PC-3 (cell line): Measurements from ENCODE around the gene PLA1A.

Experiments used
- EZH2 ChIP-seq: fragments of 300-600 bp; sonication (generic); IDR thresholded peaks from one replicate; pipeline ENCODE4 v1.6.1; 2017; ENCODE audit warnings: antibody characterized with exemption, mild to moderate bottlenecking, low read length; ENCODE audit not compliant: unreplicated experiment
- TF ChIP-seq, protein P1 (sequence below): fragments of 300-600 bp; sonication (generic); conservative IDR thresholded peaks from 2 replicates; pipeline ENCODE4 v1.5.1; 2017; ENCODE audit warnings: antibody characterized with exemption, low read depth, mild to moderate bottlenecking, low read length

DNA sequence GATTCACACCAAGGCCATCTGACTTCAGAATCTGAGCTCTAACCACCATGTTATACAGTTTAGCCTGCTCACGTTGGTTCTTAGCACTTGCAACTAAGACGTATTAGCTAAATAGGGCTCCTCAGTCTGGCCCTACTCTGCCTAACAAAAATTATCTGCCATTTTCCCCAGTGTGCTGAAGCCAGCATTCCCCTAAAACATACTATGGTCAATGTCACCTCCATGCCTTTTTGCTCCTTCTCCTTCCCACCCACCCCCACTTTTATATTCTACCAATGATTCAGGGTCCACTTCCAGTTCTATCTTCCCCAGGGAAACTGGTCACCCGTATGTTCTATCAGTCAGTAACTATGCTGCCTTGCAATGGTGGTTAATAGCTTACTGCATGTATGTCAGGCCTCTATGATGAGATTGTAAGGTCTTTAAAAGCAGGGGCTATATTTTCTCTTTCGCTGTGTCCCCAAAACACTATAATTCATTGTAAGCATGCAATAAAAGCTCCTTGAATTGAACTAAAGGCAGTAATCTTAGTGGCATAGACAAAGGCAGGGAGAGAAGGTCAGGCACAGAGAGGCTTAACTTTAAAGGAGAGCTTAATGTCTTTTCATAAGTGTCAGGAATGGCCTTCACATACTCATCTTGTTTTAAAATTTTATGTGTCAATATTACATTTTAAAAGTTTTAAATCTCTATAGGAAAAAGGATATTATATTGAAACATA lies 39.4 kb downstream of the PLA1A start:
- TF ChIP-seq, protein P1, sequence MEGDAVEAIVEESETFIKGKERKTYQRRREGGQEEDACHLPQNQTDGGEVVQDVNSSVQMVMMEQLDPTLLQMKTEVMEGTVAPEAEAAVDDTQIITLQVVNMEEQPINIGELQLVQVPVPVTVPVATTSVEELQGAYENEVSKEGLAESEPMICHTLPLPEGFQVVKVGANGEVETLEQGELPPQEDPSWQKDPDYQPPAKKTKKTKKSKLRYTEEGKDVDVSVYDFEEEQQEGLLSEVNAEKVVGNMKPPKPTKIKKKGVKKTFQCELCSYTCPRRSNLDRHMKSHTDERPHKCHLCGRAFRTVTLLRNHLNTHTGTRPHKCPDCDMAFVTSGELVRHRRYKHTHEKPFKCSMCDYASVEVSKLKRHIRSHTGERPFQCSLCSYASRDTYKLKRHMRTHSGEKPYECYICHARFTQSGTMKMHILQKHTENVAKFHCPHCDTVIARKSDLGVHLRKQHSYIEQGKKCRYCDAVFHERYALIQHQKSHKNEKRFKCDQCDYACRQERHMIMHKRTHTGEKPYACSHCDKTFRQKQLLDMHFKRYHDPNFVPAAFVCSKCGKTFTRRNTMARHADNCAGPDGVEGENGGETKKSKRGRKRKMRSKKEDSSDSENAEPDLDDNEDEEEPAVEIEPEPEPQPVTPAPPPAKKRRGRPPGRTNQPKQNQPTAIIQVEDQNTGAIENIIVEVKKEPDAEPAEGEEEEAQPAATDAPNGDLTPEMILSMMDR, result no peak
- no peak for TF ChIP-seq EZH2
